ENCODE measurements around the gene L3MBTL3.

DNA sequence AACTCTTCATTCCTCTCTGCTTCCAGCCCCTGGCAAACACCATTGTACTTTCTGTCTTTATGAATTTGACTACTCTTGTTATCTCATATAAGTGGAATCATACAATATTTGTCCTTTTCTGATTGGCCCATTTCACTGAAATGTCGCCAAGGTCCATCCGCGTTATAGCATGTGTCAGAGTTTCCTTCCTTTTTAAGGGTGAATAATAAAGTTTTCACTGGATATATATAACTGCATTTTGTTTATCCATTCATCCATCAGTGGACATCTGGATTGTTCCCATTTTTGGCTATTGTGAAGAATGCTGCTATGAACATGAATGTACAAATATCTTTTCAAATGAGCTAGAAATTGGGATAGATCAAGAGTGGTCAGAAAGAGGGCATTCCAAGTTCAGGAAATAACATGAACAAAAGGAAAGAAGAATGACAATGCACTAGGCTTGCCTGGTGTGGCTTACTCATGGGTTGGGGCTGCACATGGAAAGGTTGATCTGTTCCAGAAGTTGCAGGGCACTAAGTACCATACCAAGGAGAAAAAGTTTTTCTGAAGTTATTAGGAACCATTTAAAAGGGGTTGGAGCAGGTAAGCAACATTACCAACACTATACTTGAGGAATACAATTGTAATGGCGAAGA, 10.0 kb upstream of the L3MBTL3 start:
- TF ChIP-seq, protein P1, sequence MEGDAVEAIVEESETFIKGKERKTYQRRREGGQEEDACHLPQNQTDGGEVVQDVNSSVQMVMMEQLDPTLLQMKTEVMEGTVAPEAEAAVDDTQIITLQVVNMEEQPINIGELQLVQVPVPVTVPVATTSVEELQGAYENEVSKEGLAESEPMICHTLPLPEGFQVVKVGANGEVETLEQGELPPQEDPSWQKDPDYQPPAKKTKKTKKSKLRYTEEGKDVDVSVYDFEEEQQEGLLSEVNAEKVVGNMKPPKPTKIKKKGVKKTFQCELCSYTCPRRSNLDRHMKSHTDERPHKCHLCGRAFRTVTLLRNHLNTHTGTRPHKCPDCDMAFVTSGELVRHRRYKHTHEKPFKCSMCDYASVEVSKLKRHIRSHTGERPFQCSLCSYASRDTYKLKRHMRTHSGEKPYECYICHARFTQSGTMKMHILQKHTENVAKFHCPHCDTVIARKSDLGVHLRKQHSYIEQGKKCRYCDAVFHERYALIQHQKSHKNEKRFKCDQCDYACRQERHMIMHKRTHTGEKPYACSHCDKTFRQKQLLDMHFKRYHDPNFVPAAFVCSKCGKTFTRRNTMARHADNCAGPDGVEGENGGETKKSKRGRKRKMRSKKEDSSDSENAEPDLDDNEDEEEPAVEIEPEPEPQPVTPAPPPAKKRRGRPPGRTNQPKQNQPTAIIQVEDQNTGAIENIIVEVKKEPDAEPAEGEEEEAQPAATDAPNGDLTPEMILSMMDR (IDR thresholded peaks at IDR 0.05 in 4 of 5, conservative IDR thresholded peaks at IDR 0.05 in 1 of 5) = no peak
- TF ChIP-seq POLR2A (IDR thresholded peaks at IDR 0.05) = no peak
